PFSK-1 (cell line): ENCODE data around the gene FAM32A.

Experiments
- FOXP2 ChIP-seq: optimal IDR thresholded peaks from 2 replicates; pipeline ENCODE3; 2011; ENCODE audit warnings: borderline replicate concordance, control low read depth, inconsistent platforms; ENCODE audit not compliant: insufficient read depth; ENCODE audit errors: extremely low read length, extremely low read depth
- POLR2AphosphoS5 ChIP-seq: IDR thresholded peaks from 2 replicates; pipeline ENCODE4 v1.6.1; 2012; ENCODE audit warnings: low read depth, mild to moderate bottlenecking, control low read depth, low read length, moderate library complexity
- TAF1 ChIP-seq: IDR thresholded peaks from 2 replicates; pipeline ENCODE4 v1.6.1; 2012; ENCODE audit warnings: low read length, control low read depth, borderline replicate concordance; ENCODE audit not compliant: insufficient read depth
- TF ChIP-seq, protein P1 (sequence below), 2 experiments: IDR thresholded peaks; 2 replicates each; pipeline versions ENCODE4 v1.6.1 to v1.8.0; 2011 to 2012; ENCODE audit warnings: low read depth in 2 of 2, low read length in 2 of 2, control low read depth in 1 of 2, inconsistent platforms in 1 of 2, mild to moderate bottlenecking in 1 of 2, moderate library complexity in 1 of 2; ENCODE audit not compliant: insufficient read depth in 1 of 2

DNA sequence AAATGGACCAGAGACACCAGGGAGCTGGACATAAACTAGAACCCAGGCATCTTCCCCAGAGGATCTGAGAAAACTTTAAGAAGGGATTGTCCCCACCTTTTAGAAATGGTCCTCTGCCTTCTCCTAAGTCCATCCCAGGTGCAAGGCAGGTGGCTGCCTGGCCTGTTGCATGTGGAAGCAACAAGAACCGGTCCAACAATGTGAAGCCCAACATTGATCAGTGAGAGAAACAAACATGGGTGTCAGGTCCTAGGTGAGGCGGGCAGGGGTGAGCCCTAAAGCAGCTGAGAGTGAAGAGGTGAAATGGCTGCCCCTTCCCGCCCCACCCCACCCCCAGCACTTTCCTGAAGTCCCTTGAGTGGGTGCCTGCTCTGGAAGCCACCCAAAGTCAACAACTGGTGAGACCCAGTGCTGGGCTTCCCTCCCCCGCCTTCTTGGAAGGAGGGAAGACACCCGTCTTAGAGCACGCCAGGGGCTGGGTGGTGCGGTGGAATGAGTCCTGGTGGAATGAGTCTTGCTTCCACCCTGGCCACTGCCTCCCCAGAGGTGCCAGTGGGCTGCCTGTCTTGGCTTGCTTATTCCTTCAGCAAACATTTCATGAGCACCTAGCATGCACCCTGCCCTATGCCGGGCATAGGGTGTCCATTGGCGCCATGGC, 14.2 kb downstream of the FAM32A start:
- TF ChIP-seq POLR2AphosphoS5 = no peak
- TF ChIP-seq, protein P1, sequence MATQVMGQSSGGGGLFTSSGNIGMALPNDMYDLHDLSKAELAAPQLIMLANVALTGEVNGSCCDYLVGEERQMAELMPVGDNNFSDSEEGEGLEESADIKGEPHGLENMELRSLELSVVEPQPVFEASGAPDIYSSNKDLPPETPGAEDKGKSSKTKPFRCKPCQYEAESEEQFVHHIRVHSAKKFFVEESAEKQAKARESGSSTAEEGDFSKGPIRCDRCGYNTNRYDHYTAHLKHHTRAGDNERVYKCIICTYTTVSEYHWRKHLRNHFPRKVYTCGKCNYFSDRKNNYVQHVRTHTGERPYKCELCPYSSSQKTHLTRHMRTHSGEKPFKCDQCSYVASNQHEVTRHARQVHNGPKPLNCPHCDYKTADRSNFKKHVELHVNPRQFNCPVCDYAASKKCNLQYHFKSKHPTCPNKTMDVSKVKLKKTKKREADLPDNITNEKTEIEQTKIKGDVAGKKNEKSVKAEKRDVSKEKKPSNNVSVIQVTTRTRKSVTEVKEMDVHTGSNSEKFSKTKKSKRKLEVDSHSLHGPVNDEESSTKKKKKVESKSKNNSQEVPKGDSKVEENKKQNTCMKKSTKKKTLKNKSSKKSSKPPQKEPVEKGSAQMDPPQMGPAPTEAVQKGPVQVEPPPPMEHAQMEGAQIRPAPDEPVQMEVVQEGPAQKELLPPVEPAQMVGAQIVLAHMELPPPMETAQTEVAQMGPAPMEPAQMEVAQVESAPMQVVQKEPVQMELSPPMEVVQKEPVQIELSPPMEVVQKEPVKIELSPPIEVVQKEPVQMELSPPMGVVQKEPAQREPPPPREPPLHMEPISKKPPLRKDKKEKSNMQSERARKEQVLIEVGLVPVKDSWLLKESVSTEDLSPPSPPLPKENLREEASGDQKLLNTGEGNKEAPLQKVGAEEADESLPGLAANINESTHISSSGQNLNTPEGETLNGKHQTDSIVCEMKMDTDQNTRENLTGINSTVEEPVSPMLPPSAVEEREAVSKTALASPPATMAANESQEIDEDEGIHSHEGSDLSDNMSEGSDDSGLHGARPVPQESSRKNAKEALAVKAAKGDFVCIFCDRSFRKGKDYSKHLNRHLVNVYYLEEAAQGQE (IDR thresholded peaks at IDR 0.05; ENCODE audit: insufficient read depth in 1 of 2, low read depth in 2 of 2, low read length in 2 of 2) = no peak
- TF ChIP-seq FOXP2 = no peak
- no peak for TF ChIP-seq TAF1
